T47D (cell line): ENCODE results near the gene TP53.

Source experiments
- DNase-seq, 2 experiments: peaks; one replicate each; pipeline versions ENCODE4 v3.0.0 to v3.0.0-alpha.2; 2011 to 2012; ENCODE audit warnings: low read depth in 1 of 2, low spot score in 1 of 2
- JUND ChIP-seq: IDR thresholded peaks from 2 replicates; pipeline ENCODE4 v1.6.1; 2012; ENCODE audit warnings: low read depth
- in situ Hi-C: cut with HindIII; loops from 2 replicates; pipeline ENCODE4 v1.10.0; 2016; ENCODE audit warnings: low sequenced_read_pairs, low pct_unique_long_range_greater_than_20kb

TP53 gene

DNA sequence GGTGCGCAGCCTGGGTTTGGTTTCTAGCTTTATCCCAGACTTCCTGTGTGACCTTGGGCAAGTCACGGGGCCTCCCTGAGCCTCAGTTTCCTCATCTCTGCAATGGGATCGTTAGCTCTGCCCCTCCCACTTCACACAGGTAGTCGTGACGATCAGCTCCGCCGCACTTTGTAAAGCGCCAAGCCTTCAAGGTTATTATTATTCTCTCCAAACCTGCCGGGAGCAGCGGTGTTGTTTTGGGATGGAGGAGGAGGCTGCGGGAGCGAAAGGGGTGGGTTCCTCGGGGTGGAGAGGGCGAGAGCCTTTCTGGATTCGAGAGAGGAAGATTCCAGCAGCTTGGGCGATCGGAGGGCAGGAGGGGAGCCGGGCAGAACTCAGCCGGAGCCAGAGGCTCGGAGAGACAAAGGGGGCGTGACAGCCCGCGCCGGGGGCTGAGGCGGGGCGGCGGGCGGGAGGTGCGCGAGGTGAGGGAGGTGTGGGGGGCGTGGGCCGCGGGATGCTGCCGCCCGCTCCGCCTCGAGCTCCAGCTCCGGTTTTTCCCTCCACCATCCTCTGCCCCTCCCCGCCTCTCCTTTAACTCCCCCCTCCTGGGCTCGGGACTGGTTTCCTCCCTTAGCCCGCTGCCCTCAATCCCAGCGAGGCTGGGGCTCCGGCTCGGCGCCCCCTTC is 17.4 kb upstream of the TP53 start, which contains the start of gene EFNB3:
Gene EFNB3 (plus strand): TSS at position 602 of the 668 bp plus-strand sequence. CDS start 397 bp downstream, outside the sequence.
- peak in 1 of 2 experiments; percentile 62 for DNase-seq

GRCh38 chr17:7703584-7704479 is 16.5 kb upstream of the TP53 start:
- peak in 1 of 2 experiments; percentile 57 for DNase-seq
- in situ Hi-C loops = no loop called here
- no peak for TF ChIP-seq JUND

More for the DNA sequence above, 17.4 kb upstream of the TP53 start, which contains the start of gene EFNB3:
- TF ChIP-seq JUND = no peak
- in situ Hi-C loops = no loop called here

- no peak for TF ChIP-seq JUND
- DNase-seq = no peak
- in situ Hi-C loops = no loop called here
These were observed 15.5 kb upstream of the TP53 start for GRCh38 chr17:7702776-7703175.

DNA sequence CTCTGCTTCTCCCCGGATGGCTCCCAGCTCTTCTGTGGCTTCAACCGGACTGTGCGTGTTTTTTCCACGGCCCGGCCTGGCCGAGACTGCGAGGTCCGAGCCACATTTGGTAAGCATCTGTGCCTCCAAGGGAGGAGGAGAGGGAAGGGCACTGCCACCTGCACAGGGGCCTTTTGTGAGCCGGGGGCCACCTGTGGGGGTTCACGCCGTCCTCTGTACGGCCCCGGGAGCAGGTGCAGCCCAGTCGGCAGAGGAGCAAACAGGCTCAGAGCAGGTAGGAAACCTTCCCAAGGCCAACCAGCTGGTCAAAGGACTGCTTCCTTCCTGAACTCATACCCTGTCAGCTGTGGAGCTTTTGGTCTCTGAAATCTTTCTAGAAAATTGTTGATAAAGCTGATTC is 14.4 kb upstream of the TP53 start:
- in situ Hi-C loops = no loop called here
- TF ChIP-seq JUND = no peak

DNA sequence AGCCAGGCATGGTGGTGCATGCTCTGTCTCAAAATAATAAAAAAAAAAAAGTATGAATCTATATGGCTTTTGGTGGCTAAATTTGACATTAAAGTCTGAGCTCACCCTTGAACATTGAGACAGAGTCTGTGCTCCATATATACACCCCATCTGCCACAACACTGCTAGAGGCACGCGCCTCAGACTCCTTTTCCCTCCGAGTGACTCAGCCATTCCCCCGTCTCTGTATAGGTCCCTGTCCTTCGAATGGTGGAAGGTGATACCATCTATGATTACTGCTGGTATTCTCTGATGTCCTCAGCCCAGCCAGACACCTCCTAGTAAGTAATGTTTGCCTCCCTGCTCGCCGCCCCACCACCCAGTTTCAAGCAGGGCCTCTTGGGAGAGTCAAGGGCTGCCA is 13.2 kb upstream of the TP53 start:
- TF ChIP-seq JUND = no peak
- DNase-seq = no peak
- in situ Hi-C loops = no loop called here

More for the DNA sequence above, 14.4 kb upstream of the TP53 start:
- no peak for DNase-seq

DNA sequence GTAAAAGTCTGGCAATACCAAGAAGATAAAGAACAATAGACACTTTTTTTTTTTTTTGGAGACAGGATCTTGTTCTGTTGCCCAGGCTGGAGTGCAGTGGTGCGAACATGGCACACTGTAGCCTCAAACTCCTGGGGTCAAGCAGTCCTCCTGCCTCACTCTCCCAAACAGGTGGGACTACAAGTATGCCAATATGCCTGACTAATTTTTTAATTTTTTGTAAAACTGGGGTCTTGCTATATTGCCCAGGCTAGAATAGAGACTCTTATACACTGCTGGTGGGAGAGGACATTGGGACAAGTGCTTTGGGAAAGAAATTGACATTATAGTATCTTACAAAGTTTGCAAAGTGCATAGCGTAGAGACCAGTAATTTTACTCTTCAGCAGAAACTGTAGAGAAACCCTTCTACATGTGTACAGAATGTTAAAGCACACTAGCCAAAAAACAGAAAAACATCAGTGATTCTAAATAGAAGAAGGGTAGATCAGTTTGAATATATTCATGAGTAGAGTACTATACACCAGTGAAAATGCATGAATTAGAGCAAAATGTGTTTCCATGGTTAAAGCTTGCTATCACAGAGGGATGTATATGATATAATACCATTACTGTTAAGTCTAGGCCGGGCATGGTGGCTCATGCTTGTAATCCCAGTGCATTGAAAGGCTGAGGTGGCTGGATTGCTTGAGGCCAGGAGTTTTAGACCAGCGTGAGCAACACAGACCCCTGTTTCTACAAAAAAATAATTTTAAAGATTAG is 10.7 kb upstream of the TP53 start:
- in situ Hi-C loops = no loop called here
- TF ChIP-seq JUND = no peak
- no peak for DNase-seq

DNA sequence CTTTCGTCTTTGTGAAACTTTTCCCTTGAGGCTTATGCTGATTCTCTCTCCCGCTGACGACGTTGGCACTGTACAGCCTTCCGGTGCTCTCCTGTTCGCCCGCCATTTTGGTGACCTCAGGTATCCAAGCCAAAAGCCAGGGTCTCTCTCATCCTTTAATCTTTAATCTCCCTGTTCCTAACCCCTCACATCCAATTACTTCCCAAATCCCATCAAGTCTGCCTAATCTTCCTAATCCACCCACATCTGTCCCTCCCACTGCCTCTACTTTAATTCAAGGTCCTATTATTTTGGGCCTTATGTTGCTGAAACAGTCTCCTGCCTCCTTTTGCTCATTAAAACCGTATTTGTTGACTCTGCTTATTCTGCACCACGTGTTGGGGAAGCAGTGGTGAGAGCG is 8.3 kb upstream of the TP53 start:
- no peak for TF ChIP-seq JUND

DNA sequence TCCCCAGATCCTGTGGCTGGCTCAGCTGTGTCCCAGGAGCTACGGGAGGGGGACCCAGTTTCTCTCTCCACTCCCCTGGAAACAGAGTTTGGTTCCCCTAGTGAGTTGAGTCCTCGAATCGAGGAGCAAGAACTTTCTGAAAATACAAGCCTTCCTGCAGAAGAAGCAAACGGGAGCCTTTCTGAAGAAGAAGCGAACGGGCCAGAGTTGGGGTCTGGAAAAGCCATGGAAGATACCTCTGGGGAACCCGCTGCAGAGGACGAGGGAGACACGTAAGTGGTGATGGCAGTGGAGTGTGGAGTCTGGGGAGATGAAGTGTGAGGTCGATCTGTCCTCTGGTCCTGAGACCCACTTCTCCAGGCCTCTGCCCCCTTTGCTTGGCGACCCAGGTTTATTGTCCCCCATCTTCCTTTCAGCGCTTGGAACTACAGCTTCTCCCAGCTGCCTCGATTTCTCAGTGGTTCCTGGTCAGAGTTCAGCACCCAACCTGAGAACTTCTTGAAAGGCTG is 1.6 kb upstream of the TP53 start:
- DNase-seq = no peak
- no peak for TF ChIP-seq JUND
- in situ Hi-C loops = no loop called here

More for the DNA sequence above, 8.3 kb upstream of the TP53 start:
- in situ Hi-C loops = no loop called here
- no peak for DNase-seq

GRCh38 chr17:7687908-7688807 is 868 bp upstream of the TP53 start, which contains the start of gene WRAP53:
Gene WRAP53 (plus strand): TSS chr17:7688477. CDS start chr17:7688649, 172 bp downstream.
- in situ Hi-C loops = no loop called here
- DNase-seq = peak; percentile 64 to 99
- TF ChIP-seq JUND = no peak

GRCh38 chr17:7686222-7687071 is 843 bp downstream of the TP53 start:
- in situ Hi-C loops = no loop called here
- TF ChIP-seq JUND = no peak
- peak in 1 of 2 experiments; percentile 21 for DNase-seq
